Activated CD4-positive, alpha-beta T cell treated with anti-CD3 and anti-CD28 coated beads, Interleukin-2, Interleukin-6, amounts not matched to agents 100 ng/mL and 50 ng/mL, durations not matched to agents 16 hours and 8 hours (primary cell): Measurements from ENCODE around the gene HOXD10.

Experiments used
- DNase-seq: peaks from one replicate; pipeline ENCODE4 v3.0.0-alpha.2; 2020

Gene HOXD10

DNA sequence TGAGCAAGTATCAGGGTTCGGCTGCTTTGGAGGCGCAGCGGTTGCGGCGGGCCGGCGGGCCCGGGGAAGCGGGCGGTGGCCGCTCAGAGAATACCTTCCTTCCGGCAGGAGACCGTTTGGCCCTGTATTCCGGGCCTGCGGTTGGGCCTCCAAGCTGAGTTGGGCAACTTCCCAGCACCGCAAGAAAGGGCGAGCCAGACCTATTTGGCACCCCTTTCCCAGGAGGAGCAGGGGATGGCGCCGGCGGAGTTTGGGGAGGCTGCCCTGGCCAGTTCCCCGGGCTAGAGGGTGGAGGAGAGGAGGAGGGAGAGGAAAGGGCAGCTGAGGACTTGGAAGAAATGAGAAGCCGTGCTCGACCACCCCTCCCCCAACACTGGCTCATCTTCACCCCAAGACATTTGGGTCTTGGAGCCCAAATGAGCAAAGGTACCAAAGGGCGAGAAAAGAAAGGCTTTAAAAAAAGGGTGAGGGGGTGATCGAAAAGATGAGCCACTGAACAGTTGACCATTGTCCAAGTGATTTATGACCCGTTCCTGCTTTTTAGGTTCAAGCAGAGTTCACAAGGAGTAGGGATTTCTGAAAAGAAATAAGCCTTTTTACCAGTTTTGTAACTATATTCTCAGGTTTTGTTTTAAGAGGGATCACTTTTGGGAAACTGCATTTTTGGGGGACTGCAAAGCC lies 48.9 kb downstream of the HOXD10 start:
- DNase-seq, result no peak

DNA sequence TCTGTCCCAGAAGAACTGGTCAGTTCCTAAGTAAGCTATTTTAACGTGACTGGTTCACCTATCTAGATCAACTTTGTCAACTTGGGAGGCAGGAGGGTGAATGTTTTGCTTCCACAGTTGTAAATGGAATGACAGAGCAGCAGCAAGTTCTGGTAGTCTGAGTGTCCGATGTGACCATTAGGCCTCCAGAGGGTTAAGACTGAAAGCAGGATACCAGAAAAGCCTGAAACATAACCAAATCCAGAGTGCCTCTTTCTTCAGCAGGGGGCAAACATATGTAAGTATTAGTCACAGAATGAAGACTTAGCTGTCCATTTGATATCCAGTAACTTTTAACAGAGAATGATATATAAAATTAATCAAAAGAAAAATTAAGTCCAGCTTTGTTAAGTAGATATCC lies 49.7 kb downstream of the HOXD10 start:
- DNase-seq, result no peak

DNA sequence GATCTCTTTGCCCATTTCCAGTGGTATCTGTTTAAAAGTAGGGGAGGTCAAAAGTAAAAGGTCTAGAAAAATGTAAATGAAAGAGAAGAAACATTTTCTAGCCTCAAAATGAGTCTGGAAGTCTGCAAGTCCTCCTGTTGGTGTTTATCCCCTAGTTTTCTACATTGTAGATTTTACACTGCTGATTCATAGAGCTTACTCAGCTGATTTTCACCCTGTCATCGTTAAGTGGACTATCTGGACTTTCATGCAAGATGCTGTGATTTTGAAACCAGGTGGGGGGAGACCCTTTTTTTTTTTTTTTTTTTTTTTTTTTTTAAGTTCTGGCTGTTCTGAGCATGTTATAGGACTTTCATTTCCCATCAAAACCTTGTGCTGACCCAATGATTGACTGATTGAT lies 50.8 kb downstream of the HOXD10 start:
- DNase-seq, result no peak

DNA sequence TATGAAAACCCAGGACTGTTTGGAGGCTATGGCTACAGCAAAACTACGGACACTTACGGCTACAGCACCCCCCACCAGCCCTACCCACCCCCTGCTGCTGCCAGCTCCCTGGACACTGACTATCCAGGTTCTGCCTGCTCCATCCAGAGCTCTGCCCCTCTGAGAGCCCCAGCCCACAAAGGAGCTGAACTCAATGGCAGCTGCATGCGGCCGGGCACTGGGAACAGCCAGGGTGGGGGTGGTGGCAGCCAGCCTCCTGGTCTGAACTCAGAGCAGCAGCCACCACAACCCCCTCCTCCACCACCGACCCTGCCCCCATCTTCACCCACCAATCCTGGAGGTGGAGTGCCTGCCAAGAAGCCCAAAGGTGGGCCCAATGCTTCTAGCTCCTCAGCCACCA lies 52.6 kb downstream of the HOXD10 start:
- no peak for DNase-seq
